Chondrocyte (in vitro differentiated cells): ENCODE measurements around the gene LILRB2. TPM values are rescaled to one million over a fixed set of nuclear protein-coding genes. Genes with fewer than 3 reads are reported as not detected.

Source experiments
- DNase-seq: peaks from one replicate; pipeline ENCODE4 v3.0.0; 2021; ENCODE audit warnings: mixed read lengths, low spot score
- H3K27ac Mint-ChIP-seq: one replicate; pipeline ENCODE4 v1.8.0; 2021; ENCODE audit warnings: mild to moderate bottlenecking, moderate library complexity, mixed read lengths; ENCODE audit not compliant: unreplicated experiment
- H3K27me3 Mint-ChIP-seq: 2 replicates; pipeline ENCODE4 v1.8.0; 2021; ENCODE audit warnings: low read depth, mixed read lengths
- H3K36me3 Mint-ChIP-seq: 2 replicates; pipeline ENCODE4 v1.8.0; 2021; ENCODE audit warnings: low read depth, mixed read lengths
- H3K4me1 Mint-ChIP-seq: 2 replicates; pipeline ENCODE4 v1.8.0; 2021; ENCODE audit warnings: low read depth, mild to moderate bottlenecking, mixed read lengths
- H3K4me3 Mint-ChIP-seq: one replicate; pipeline ENCODE4 v1.8.0; 2021; ENCODE audit warnings: mild to moderate bottlenecking, moderate library complexity, mixed read lengths; ENCODE audit not compliant: unreplicated experiment
- H3K9me3 Mint-ChIP-seq: 2 replicates; pipeline ENCODE4 v1.8.0; 2021; ENCODE audit warnings: low read depth, mixed read lengths
- CTCF ChIP-seq: fragments of 200-600 bp; sonication (generic); IDR thresholded peaks from 2 replicates; pipeline ENCODE4 v1.5.0; 2021; ENCODE audit warnings: antibody characterized with exemption, mild to moderate bottlenecking, moderate library complexity
- total RNA-seq: library from RNA; stranded (reverse); gene quantifications from 3 replicates; pipeline ENCODE4 v1.2.1, GENCODE V29; 2021

Gene LILRB2
- total RNA-seq, 1 donor from 2014 or later = not detected

DNA sequence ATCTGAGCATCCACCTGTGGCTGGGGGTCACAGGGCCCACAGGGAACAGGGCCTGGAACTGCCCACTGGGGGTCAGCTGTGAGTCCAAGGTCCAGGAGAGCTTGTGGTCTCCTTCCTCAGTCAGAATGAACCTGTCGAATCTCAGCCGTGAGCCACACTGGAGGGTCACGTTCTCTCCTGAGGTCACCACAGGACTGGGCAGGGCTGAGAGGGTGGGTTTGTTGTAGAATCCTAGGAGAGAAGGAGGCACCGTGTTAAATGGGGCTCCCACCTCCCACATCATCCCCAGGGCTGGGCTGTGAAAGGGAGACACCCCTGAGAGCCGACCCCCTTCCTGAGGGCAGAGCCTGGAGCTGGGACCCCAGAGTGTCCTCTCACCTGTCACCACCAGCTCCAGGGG is 30.6 kb upstream of the LILRB2 start:
- TF ChIP-seq CTCF = no peak
- no peak for DNase-seq
- no peaks in the 10 kb centered on the region for H3K36me3 Mint-ChIP-seq
- no peaks in the 10 kb centered on the region for H3K4me1 Mint-ChIP-seq
- no peaks in the 10 kb centered on the region for H3K9me3 Mint-ChIP-seq
- H3K4me3 Mint-ChIP-seq = no peak overlapping the region
- H3K27ac Mint-ChIP-seq = no peak overlapping the region
- peaks cover 12% of the 10 kb centered on the region for H3K27me3 Mint-ChIP-seq

- TF ChIP-seq CTCF = no peak
- no peaks in the 10 kb centered on the region for H3K36me3 Mint-ChIP-seq
- H3K4me1 Mint-ChIP-seq = no peaks in the 10 kb centered on the region
- no peaks in the 10 kb centered on the region for H3K9me3 Mint-ChIP-seq
- peaks cover 9% of the 10 kb centered on the region for H3K27me3 Mint-ChIP-seq
- no peak overlapping the region for H3K4me3 Mint-ChIP-seq
- H3K27ac Mint-ChIP-seq = no peak overlapping the region
- peak; percentile 30 for DNase-seq
These were observed 29.6 kb upstream of the LILRB2 start for GRCh38 chr19:54310543-54310942.

DNA sequence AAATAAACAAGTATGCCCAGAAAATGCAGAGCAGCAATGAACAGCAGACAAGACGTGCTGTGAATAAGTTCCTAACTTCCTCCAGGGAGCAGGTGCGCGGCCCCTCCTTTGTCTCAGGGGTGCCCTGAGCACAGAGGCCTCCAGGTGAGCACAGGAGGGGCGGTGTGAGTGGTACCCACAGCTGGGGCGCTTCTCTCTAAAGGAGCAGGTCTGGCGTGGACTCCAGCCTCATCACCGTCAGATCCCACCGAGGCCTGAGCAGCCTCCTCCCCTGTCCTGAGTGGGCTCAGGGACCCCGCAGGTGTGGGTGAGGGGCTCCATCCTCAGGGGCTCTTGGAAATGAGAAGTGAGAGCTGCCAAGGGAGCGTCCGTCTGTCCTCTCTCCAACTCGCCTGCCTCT is 28.9 kb upstream of the LILRB2 start:
- DNase-seq = no peak
- no peaks in the 10 kb centered on the region for H3K36me3 Mint-ChIP-seq
- H3K4me3 Mint-ChIP-seq = no peak overlapping the region
- no peak for TF ChIP-seq CTCF
- H3K4me1 Mint-ChIP-seq = no peaks in the 10 kb centered on the region
- H3K27ac Mint-ChIP-seq = no peak overlapping the region
- peaks cover 9% of the 10 kb centered on the region for H3K27me3 Mint-ChIP-seq
- H3K9me3 Mint-ChIP-seq = peaks cover 2% of the 10 kb centered on the region

DNA sequence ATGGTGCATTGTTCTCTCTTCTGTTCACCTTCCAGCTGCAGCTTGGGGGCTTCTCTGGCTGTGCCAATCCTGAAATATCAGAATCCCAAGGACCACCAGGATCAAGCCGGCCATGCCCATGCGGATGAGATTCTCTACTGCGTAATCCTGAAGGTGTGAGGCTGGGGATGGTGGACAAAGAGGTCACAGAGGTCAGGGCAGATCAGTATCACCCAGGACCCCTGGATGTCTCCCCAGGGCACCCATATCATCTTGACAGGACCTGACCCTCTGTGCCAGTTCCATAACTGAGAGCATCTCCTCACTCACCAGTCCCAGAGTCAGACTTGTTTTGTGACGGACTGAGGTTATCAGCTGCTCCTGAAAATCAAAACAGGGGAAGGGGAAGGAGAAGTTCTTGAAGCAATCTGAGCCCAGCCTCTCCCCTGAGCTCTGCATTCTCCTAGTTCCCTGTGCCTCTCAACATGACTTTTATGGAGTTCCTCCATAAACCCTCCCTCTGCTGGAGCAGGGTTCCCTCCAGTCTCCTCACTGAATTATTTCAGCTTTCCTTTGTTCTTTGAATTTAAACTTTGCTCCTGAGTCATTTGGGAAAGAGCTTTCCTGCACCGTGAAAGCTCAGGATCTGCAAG is 26.6 kb upstream of the LILRB2 start:
- no peaks in the 10 kb centered on the region for H3K36me3 Mint-ChIP-seq
- H3K9me3 Mint-ChIP-seq = peaks cover 4% of the 10 kb centered on the region
- peak; percentile 53 for DNase-seq
- no peaks in the 10 kb centered on the region for H3K4me1 Mint-ChIP-seq
- H3K4me3 Mint-ChIP-seq = no peak overlapping the region
- no peak for TF ChIP-seq CTCF
- H3K27ac Mint-ChIP-seq = no peak overlapping the region
- H3K27me3 Mint-ChIP-seq = peaks cover 7% of the 10 kb centered on the region

DNA sequence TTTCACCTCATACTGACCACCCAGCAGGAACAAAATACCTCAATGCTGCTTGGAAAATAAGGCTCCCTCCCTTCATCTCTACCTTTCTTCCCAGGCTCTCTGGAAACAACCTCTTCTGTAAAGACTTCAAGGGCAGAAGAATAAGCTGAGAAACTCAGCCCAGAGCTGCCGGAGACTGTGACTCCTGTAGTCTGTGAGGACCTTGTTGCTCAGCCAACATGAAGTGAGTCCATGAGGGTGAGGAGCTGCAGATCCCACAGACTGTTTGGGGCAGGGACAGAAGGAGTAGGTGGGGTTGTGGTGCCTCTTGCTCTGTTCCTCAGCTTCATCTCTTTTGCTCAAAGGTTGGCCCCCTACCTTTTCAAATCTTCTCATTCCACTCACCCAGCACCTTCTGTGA is 24.2 kb upstream of the LILRB2 start:
- Mint-ChIP-seq H3K27me3 (peaks cover 10% of the 10 kb centered on the region), H3K9me3 (peaks cover 4% of the 10 kb centered on the region), H3K36me3 (no peaks in the 10 kb centered on the region), H3K4me3 (no peak overlapping the region), H3K4me1 (no peaks in the 10 kb centered on the region), H3K27ac (no peak overlapping the region)
- no peak for TF ChIP-seq CTCF
- DNase-seq = no peak
